Measurements from ENCODE around the gene BPI.

Gene BPI

GRCh38 chr20:38383147-38383546 is 79.2 kb downstream of the BPI start:
- peaks cover 27% of the 10 kb centered on the region for H3K27me3 ChIP-seq
- no peaks in the 10 kb centered on the region for H3K4me1 ChIP-seq (ENCODE audit: control insufficient read depth in 1 of 2, insufficient read depth in 1 of 2, low read depth in 1 of 2, low read length in 1 of 2)
- no peaks in the 10 kb centered on the region for H3K9me3 ChIP-seq

GRCh38 chr20:38386004-38386403 is 82.0 kb downstream of the BPI start:
- no peak for TF ChIP-seq CTCF (IDR thresholded peaks at IDR 0.05)
- H3K27me3 ChIP-seq: peaks cover 27% of the 10 kb centered on the region

More at GRCh38 chr20:38383147-38383546, 79.2 kb downstream of the BPI start:
- no peak overlapping the region for H3K27ac ChIP-seq
- H3K36me3 ChIP-seq: no peaks in the 10 kb centered on the region
- TF ChIP-seq CTCF (IDR thresholded peaks at IDR 0.05): no peak
- H3K4me3 ChIP-seq (ENCODE audit: low read depth in 1 of 2, low read length in 1 of 2): no peak overlapping the region

GRCh38 chr20:38386851-38387250 is 82.9 kb downstream of the BPI start:
- Histone ChIP-seq H3K9me3 (no peaks in the 10 kb centered on the region), H3K4me1 (ENCODE audit: control insufficient read depth in 1 of 2, insufficient read depth in 1 of 2, low read depth in 1 of 2, low read length in 1 of 2) (peaks cover 0 to 4% of the 10 kb centered on the region in 2 experiments), H3K36me3 (no peaks in the 10 kb centered on the region), H3K4me3 (ENCODE audit: low read depth in 1 of 2, low read length in 1 of 2) (no peak overlapping the region), H3K27ac (no peak overlapping the region), H3K27me3 (peaks cover 27% of the 10 kb centered on the region)
- TF ChIP-seq CTCF (IDR thresholded peaks at IDR 0.05): no peak

More at GRCh38 chr20:38386004-38386403, 82.0 kb downstream of the BPI start:
- Histone ChIP-seq H3K36me3 (no peaks in the 10 kb centered on the region), H3K4me3 (ENCODE audit: low read depth in 1 of 2, low read length in 1 of 2) (no peak overlapping the region), H3K27ac (no peak overlapping the region), H3K9me3 (no peaks in the 10 kb centered on the region), H3K4me1 (ENCODE audit: control insufficient read depth in 1 of 2, insufficient read depth in 1 of 2, low read depth in 1 of 2, low read length in 1 of 2) (peaks cover 0 to 2% of the 10 kb centered on the region in 2 experiments)
